ENCODE measurements around the gene TPPP2.

Gene TPPP2

DNA sequence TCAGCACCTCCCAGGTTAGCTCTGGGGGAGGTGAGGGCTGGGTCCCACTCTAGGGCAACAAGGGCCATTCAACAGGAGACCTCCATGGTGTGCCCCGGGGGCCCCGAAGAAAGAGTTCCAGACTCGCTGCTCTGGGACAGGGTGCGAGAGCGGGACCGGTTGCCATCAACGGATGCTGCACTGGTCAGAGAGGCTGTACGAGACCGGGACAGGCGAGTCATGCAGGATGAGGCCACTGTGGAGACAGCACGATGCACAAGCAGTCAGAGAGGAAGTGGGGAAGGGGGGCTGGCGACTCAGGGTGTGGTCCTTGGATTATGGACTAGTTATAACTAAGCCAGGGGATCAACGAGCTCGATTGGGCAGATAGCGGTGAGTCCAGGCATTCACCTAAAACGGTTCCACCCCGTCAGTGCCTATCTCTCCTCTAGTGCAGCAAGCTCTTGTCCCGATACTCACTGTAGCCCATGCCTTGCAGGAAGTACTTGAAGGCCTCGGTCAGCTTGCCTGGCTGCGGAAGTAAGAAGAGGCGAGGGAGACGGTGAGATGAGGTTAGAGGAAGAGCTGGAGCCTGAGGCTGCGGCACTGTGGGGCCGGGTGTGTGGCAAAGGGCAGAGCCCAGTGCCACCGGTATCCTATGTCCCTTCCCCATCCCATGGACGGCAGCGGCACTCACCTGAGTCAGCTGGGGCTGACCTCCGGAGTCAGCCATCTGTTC lies 12.3 kb upstream of the TPPP2 start:
- DNase-seq (ENCODE audit: low read depth) = no peak

DNA sequence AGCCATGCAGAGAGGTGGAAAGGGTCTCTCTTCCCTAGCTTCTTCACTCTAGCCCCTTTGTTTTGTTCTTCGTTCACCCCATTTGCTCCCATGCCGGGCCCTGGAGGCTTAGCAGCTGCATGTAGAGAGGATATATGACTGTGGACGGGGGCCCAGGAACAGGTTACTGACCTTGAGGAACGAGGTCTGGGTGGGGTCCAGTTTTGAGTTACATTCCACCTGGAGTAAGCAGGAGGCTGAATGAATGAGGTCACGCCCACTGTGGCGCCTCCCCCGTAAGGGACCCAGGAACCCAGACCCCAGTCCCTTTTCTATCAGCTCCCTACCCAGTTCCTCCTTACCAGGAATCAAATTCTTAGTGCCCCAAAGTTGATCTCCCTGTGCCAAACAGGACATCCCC lies 11.7 kb upstream of the TPPP2 start:
- no peak for DNase-seq (ENCODE audit: low read depth)

DNA sequence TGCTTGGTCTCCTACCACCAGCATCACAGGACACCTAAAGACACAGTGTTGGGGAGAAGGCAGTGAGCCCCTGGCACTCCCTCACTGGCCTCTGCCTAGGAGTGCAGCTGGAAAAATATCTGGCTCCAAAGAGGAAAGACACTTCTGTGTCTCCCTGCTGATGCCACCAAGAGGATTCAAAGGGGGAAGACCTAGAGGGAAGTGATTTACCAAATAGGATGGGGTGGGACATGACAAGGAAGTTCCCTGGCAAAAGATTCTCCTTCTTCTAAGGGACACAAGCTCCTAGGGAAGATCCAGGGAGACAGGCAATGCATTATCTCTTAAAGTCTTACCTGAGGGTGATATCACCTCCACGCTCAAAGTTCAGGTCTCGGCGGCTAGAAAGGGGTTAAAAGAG lies 11.2 kb upstream of the TPPP2 start:
- no peak for DNase-seq (ENCODE audit: low read depth)

DNA sequence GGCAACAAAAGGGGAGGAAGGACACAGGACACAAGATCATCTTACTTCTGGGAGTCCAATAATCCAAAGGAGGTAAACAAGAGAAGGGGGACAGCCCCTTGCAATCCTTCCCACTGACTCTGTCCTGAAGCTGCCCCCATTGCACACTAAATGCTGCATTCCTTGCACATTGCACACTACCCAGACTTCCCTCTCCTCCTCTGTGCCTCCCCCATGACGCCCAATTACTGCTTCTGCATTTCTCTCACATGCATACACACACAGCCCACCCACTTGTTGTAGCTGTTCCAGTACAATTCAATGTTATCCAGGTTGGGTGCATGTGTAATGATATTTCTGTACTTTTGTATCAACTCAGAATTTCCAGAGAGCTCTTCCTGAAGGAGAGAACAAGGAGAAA lies 10.7 kb upstream of the TPPP2 start:
- no peak for DNase-seq (ENCODE audit: low read depth)

DNA sequence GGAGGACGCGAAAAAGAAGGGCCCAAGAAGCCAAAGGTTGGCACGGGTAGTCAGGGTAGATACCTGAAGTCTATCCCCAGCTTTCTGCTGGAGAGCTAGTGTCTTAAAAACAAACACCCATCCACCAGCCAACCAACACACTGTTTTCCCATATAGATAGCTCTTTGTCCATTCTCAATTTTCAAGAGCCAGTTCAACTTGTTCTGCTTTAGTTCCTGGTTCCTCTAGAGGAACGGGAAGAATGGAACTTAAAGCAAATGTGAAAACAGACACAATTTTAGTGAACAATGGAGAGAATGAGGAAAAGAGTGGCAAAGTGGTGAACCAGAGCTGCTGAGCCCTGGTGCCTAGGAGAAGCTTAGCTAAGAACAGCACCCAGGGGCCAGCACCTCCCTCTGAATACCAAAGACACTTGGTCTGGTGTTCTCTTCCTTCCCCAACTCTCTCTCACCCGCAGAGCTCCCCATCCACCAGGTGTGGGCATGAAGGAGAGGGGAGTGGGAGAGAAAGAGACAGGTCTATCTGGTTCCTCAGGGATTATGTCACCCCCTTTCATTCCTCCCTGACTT lies 9.0 kb upstream of the TPPP2 start:
- DNase-seq (ENCODE audit: low read depth) = no peak

DNA sequence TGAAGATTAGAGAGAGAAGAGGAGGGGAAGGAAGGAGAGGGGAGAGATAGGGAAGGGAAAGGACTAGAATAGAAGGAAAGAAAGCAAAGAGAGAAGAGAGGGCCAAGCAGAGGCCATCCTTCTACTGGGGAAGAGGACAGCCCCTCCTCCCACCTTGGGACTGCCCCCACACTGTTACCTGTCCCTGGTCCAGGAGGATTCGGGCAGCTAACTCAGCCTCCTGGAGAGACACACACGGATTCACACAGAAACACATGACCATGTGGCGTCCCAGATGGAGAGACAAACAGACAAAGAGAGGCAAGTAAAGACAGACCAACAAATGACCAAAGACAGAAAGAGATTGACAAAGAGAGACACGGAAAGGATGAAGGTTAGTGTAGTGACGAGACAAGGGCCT lies 7.3 kb upstream of the TPPP2 start:
- no peak for DNase-seq (ENCODE audit: low read depth)

DNA sequence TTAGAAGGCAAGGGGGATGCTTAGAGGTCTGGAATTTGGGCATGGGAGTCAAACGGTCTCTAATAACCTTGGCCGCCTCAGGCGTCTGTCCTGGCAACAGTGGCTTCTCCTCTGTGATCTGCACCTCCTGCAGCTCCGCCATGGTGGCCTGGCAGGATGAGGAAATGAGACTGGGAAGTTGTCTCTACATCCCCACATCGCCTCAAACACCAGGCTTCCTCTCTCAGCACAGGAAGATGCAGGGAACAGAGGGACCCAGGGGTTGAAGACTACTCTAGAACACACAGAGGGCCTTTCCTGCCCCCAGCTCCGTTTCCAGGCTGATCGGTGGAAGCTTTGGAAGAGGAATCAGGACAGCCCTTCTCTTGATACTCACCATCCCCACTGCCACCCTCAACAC lies 6.8 kb upstream of the TPPP2 start:
- no peak for DNase-seq (ENCODE audit: low read depth)

DNA sequence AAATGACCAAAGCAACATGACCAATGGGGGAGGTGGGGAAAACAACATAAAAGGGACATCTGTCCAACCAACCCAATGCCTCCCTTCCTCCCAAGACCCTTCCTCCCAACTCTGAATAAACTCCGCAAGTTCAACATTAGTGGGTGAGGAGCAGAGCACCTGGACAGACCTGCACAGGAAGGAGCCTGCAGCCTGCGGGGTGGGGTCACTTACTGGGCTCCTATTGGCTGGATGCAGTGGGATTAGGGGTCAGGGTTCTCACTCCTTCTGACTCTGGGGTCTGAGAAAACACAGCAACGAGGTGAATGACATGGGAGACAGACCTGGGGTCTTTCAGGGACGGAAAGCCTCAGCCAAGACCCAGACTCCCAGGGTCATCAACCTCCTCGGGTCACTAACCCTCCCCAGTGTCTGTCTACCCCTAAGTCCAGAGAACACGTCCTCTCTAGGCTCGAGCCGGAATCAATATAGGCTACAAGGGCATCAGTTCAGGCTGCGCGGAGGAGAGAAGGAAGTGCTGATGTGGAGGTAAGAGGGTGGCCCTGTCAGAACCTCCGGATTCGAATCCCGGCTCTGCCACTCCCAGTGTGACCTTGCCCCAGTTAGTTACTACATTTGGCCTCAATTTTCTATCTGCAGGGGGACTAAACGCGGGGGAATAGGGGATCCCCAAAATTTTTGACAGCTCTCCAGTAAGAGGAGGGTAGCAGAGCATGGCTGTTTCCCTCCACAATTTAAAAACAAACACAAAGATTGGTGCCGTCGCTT lies 6.0 kb upstream of the TPPP2 start:
- no peak for DNase-seq (ENCODE audit: low read depth)

DNA sequence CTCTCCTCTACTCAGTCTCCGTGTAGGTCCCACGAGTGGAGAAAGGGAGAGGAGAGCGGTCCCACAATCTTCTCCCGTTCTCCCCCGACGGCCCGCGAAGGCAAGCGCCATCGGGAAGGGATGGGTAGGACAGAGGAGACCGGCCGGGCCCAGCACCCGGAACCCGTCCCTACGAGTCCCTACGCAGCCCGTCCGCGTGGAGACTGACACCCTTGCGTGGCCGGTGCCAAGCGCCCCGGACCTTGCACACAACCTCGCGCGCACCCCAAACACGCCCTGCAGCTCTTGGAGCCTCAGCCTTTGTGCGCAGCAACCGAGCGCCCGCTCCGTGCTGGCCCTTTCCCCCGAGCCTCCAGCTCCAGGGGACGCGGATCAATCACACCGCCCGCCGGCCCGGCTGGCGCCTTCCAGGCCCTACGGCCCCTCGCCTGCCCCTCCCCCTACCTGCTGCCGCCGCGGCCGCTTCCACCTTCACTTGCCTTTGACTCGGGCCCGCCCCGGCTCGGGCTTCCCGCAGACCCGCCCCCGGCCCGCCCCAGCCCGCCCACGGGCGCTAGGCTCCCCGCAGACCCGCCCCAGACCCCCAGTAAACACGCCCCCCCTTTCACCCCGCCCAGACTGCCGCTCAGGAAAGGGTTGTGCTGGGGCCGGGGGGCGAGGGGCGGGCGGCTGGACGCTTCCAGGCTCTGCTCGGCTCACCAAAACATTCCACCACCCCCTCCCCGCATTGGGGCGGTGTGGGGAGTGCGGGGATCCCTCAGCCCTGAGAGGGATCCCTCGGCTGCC lies 5.2 kb upstream of the TPPP2 start, which contains the start of gene NDRG2:
Gene NDRG2 (minus strand): TSS at position 477 of the 786 bp plus-strand sequence. CDS start 1,746 bp downstream, outside the sequence.
- DNase-seq (ENCODE audit: low read depth) = no peak

DNA sequence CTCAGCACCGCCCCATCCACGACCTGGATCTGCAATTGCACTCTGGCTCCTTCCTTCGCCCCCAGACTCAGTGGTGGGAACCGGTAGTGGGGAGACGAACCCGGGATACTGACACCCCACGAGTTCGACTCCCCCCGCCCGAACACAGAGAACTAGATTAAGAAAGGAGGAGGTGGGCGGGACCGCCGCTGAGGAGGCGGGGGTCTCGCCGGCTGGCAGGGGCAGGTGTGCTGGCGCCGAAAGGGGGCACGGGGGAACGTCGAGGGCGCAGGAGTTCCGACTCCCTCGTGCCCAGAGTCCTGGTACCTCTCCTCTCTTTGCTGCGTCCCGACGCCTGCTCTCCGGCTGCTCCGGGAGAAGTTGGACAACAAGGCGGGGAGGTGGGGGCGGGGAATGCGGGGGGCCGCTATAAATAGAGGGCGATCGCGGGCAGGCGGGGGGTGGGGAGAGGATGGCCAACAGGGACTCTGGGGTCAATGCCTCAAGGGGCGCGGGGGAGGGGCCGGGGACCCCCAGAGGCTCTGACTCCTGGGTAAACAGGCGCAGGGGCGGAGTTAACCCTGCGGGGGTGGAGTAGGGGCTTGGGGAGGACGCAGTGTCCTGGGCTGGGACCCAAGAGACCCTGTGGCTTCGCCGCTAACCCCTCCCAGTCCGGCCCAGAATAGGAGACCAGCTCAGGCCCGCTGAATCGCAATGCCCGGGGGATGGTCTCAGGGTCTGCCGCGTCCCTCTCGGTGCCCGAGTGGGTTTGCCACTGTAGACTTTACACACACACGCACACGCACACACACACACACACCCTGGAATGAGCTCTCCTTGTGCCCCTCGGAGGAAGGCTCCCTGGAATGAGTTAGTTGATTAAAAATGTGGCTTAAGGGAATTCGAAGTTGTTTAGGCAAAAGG lies 4.4 kb upstream of the TPPP2 start:
- DNase-seq (ENCODE audit: low read depth) = no peak

DNA sequence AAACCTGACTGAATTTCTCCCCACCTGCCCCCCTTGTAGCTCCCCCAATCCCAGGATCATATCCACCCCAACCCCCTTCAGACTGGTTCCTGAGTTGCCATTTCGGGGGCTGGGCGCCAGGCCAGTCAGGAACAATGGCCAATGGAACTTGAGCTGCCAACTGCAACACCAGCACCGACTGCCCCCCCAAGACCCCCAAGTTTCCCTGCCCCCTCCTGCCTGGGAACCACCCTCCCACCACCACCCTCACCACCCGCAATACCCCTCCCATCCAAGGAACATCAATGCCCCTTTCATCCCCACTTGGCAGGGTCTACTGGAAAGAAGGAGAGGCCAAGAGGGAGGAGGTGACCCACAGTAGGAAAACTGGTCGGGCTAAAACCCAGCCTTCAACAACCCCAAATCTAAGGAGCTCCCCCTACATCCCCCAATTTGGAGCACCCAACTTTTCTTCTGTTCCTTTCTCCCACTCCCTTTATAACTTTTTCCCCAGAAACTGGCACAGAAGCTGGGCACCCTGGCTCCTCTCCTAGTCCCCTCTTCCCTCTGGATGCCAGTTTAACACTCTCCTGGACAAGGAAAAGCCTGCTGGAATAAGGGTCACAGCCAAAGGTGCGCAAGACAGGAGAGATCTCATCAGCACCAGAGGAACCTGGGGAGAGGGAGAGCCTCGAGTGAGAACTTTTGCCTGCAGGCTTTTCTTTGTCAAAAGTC lies 3.6 kb upstream of the TPPP2 start:
- DNase-seq (ENCODE audit: low read depth) = no peak

DNA sequence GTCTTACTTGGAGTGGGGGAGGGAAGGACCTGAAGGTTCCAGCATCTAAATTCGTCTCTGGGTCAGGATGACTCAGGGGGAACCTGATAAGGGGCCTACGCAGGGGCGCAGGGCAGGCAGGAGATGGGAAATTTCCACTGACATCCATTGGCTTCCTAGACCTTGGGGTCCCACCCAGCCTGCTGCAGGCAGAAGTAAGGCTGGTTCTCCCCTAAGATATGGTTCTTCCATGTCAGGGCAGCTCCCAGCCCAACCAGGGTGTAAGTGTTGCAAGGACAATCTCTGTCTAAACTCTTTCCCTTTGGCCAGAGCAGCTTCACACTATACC lies 3.1 kb upstream of the TPPP2 start:
- DNase-seq (ENCODE audit: low read depth) = no peak

DNA sequence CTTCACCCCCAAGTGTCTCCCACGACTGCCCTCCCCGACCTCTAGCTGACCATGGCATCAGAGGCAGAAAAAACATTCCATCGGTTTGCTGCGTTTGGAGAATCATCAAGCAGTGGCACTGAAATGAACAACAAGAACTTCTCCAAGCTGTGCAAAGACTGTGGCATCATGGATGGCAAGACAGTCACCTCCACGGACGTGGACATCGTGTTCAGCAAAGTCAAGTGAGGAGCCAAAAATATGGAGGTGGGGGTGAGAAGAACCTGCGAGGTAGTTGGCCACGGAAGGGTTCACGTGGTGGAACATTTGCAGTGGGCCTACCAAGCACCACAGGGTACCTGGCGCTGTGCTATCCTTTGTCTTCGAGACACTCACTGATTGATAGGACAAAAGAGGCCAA lies 514 bp downstream of the TPPP2 start:
- DNase-seq (ENCODE audit: low read depth) = no peak

DNA sequence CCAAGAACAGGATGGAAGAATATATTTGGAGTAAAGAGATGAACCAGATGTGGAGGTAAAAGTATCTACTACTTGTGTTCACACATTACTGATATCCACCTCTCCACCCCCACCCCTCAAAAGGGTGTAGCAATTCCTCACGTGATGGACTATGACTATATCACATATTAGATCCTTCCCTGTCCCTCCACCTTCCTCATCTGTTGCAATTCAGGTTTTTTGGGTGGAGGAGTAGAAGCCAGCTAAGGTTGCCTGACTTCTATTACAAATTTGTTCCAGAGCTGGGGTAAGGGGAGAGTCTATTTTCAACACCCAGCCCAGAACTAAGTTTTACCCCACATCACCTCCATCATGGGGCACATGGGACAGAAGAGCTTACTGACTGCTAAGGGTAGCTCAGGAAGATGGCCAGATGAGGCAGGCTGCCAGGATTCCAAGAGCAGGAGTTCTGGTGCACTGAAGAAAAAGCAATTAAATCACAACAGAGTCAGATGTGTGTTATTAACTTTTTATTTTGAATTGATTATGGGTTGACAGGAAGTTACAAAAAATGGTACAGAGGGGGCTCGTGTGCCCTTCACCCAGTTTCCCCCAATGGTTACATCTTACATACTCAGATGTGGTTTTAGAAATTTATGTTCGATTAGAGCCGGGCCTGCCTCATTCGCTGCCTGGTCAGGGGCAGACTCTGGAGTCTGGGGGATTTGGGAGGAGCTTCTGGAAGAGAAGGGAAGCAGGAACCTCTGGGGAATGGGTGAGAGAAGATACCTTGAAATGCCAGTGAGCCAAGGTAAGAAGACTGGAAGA lies 2.5 kb downstream of the TPPP2 start:
- DNase-seq (ENCODE audit: low read depth) = no peak

DNA sequence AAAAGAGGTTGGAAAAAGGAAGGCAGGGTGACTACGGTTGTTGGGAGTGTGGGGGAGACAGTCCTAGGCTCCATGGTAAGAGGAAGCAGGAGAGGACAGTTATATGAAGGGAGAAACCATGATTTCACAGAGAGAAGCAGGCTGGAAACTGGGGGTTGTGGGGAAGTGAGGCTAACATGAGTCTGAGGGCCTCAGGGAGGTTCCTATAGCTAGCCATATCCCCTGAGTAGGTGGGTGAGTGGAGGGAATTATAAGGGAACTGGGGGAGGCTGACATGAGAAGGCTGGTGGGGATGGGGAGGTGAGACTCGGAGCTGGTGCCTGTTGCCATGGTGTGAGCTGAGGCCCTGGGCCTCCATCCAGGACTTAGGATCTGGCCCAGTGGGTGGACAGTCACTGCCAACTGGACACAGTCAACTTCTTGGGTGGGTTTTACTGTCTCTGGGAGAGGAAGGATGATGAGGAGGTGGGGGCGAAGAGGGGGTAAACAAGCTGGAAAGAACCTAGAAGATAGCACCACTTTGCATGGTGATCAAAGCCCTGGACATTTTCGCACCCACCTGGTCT lies 3.2 kb downstream of the TPPP2 start:
- DNase-seq (ENCODE audit: low read depth) = no peak

DNA sequence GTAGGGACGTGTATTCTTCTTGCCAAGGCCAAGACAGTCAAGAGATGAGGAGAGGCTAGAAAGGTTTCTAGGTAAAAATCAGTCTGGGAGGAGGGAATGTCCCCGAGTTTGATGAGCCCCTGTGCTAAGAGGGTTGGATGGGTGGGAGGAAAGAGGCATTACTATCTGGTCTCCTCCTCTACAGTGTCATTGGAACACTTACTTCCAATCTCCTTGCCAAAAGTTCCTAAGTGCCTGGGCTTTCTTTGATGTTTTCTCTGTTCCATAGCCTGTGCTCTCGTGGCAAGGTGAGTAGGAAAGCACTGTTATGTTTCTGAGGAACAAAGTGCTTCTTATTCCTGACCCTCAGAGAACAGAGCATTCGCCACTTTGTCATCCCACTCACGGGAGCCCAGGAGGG lies 4.7 kb downstream of the TPPP2 start, which contains the start of gene RNASE13:
Gene RNASE13 (minus strand): TSS at position 101 of the 400 bp plus-strand sequence. CDS start 519 bp downstream, outside the sequence.
- no peak for DNase-seq (ENCODE audit: low read depth)

DNA sequence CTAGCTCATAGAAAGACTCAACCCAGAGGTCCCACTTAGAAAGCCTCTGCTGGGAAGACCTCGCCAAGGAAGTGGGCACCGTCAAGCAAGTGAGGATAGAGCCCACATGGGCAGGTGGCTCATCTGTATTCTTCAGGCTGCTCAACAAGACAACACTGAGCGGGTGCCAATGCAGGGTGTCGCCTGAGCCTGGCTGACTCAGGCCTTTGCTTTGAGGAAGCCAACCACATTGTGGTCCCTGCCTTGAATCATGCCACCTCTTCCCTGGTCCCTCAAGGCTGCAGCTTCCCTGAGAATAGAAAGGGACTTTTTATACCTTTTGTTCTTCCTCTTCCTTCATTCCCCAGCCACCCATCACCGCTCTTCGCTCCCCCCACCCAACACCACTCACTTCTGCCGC lies 6.7 kb downstream of the TPPP2 start:
- DNase-seq (ENCODE audit: low read depth) = no peak

DNA sequence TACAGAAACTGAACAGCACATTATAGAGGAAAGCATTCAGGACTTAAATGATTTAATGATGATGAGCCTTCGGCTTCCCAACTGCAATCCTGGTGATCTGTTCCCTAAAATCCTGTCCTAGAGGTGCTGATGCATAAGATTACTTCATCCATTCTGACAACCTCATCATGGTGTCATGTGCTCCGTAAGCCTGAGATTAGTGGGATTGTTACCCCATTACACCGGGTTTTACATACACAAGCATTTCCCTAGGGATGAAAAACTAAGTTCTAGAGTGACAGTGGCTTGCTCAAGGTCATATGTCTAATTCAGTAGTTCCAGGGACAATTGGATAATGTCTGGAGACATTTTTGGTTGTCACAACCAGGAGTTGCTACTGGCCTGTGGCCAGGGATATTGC lies 7.1 kb downstream of the TPPP2 start:
- DNase-seq (ENCODE audit: low read depth) = no peak

All from HS-5 (cell line).